Heart left ventricle (tissue), 13 donors: ENCODE data around the gene ANKRD53.

Source experiments
- POLR2A ChIP-seq, 2 donors: fragments of 450-650 bp; IDR thresholded peaks; one replicate each; pipeline ENCODE4 v1.6.1; 2017; ENCODE audit warnings: antibody characterized with exemption in 2 of 2, mild to moderate bottlenecking in 2 of 2, moderate library complexity in 2 of 2
- TF ChIP-seq, protein P1 (sequence below), 12 donors: fragments of 200-600 bp; sonication (generic) in 4 of 12; IDR thresholded peaks; one replicate each; pipeline versions ENCODE4 v1.5.0 to v1.8.0; 2018 to 2022; ENCODE audit warnings: antibody characterized with exemption in 12 of 12, mild to moderate bottlenecking in 5 of 12
- donor health status: ischemic (EF 13 %, LVEDD 7.1; RV severe dilation, severe dysfunction).
- donor health status: DM: no; HTN: yes; CAD: no.
- donor health status: DM: no; HTN: no; CAD: no.
- donor health status: ischemic (EF 25% LVEDD 6.9; RV normal size, moderate dysfunction).
- donor health status: ischemic (EF 25% LVEDD 5.7; RV mildly dilated, moderate dysfunction).
- donor health status: ischemic (EF 35%, LVEDD 5.7; RV mildly dilated, moderate dysfunction).
- donor health status: nonischemic (EF 11% LVEDD 7.7; RV severe dilation, severe dysfunction).
- donor health status: DM: yes; HTN: yes; CAD: no.
- donor health status: PGD.
- donor health status: ischemic (EF 29% LVEDD 5.4; RV normal size, mild dysfunction).
- donor health status: nonischemic (EF 23%, LVEDD 6.1; RV moderate dilation, normal function).

DNA sequence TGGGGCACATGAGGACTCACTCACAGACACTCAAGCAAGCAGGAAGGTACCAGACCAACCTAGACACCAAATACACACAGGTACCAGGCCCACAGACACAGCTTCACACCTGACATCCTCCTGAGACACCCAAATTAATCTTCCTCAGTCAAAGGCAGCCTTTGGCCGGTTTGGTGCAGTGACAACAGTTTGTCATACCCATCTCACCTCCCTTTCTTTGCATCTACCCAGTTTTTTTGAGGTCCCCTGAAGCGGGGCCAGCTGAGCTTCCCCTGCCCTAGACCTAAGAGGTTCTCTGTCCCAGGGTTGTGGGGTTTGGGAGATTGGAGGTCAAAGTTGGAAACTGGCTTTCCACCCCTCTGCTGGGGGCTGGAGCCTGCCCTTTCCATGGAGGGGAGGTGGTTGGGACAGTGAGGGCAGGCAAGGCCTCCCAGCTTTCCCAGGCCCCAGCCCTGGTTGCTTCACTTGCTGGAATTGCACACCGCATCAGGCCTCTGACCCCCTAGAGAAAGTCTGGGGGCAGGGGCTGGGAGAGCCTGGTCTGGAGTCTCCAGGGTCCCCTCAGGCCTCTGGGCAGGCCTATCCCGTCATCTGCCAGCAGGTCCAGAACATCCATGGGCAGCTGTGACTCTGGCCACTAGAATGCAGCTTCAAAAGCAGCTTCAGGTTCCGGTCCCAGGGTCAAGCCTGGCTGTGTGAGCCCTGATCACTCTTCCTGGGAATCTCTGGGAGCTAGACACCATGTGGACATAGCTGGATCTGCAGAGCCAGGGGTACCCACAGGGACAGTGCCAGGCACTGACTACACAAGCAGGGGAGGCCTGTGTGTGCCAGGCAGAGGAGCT lies 28.7 kb downstream of the ANKRD53 start:
- TF ChIP-seq, protein P1, sequence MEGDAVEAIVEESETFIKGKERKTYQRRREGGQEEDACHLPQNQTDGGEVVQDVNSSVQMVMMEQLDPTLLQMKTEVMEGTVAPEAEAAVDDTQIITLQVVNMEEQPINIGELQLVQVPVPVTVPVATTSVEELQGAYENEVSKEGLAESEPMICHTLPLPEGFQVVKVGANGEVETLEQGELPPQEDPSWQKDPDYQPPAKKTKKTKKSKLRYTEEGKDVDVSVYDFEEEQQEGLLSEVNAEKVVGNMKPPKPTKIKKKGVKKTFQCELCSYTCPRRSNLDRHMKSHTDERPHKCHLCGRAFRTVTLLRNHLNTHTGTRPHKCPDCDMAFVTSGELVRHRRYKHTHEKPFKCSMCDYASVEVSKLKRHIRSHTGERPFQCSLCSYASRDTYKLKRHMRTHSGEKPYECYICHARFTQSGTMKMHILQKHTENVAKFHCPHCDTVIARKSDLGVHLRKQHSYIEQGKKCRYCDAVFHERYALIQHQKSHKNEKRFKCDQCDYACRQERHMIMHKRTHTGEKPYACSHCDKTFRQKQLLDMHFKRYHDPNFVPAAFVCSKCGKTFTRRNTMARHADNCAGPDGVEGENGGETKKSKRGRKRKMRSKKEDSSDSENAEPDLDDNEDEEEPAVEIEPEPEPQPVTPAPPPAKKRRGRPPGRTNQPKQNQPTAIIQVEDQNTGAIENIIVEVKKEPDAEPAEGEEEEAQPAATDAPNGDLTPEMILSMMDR (IDR thresholded peaks at IDR 0.05), result no peak
- TF ChIP-seq POLR2A (IDR thresholded peaks at IDR 0.05), result no peak
